ENCODE measurements around the gene SMIM10L2A. TPM values are rescaled to one million over a fixed set of nuclear protein-coding genes. Genes with fewer than 3 reads are reported as not detected.

Gene SMIM10L2A
- total RNA-seq, 6 donors from 2014 or later: 0.98 to 4.3 (median 2.0) TPM

- H3K9me3 ChIP-seq: no peaks in the 10 kb centered on the region
- H3K36me3 ChIP-seq: no peaks in the 10 kb centered on the region
- DNase-seq (peak in 1 of 2 donors; percentile 30), ATAC-seq (ENCODE audit: low FRiP score in 2 of 2) (no peak)
- no peak overlapping the region for H3K27ac ChIP-seq
- 92 to 96% methylated on average over 18 to 19 of the region's 23 CpGs for WGBS, 2 donors
- no peak overlapping the region for H3K4me3 ChIP-seq
- no peaks in the 10 kb centered on the region for H3K27me3 ChIP-seq
- H3K4me1 ChIP-seq: no peaks in the 10 kb centered on the region
- TF ChIP-seq POLR2A (IDR thresholded peaks at IDR 0.05) (no peak), EP300 (IDR thresholded peaks at IDR 0.05) (no peak), CTCF (IDR thresholded peaks at IDR 0.05) (no peak), POLR2AphosphoS5 (IDR thresholded peaks at IDR 0.05) (no peak)
These were observed 14.2 kb downstream of the SMIM10L2A start for GRCh38 chrX:135435933-135436332.

GRCh38 chrX:135436456-135436855 lies 14.7 kb downstream of the SMIM10L2A start:
- 82 to 88% methylated on average over 4 to 25 of the region's 32 CpGs for WGBS, 2 donors
- H3K4me1 ChIP-seq: no peaks in the 10 kb centered on the region
- H3K27me3 ChIP-seq: no peaks in the 10 kb centered on the region
- ATAC-seq (ENCODE audit: low FRiP score in 2 of 2) (no peak), DNase-seq (peak in 1 of 2 donors; percentile 48)
- H3K27ac ChIP-seq: no peak overlapping the region
- H3K4me3 ChIP-seq: no peak overlapping the region
- TF ChIP-seq POLR2AphosphoS5 (IDR thresholded peaks at IDR 0.05) (no peak), POLR2A (IDR thresholded peaks at IDR 0.05) (no peak), EP300 (IDR thresholded peaks at IDR 0.05) (no peak), CTCF (IDR thresholded peaks at IDR 0.05) (no peak)
- H3K9me3 ChIP-seq: no peaks in the 10 kb centered on the region
- H3K36me3 ChIP-seq: no peaks in the 10 kb centered on the region

- Histone ChIP-seq H3K36me3 (no peaks in the 10 kb centered on the region), H3K9me3 (no peaks in the 10 kb centered on the region), H3K27ac (no peak overlapping the region), H3K4me1 (no peaks in the 10 kb centered on the region), H3K4me3 (no peak overlapping the region), H3K27me3 (no peaks in the 10 kb centered on the region)
- WGBS, 2 donors: 87 to 88% methylated on average over 15 to 43 of the region's 49 CpGs
- ATAC-seq (ENCODE audit: low FRiP score in 2 of 2) (no peak), DNase-seq (peak in 1 of 2 donors; percentile 40)
- TF ChIP-seq POLR2A (IDR thresholded peaks at IDR 0.05): no peak
- TF ChIP-seq CTCF (IDR thresholded peaks at IDR 0.05): no peak
- no peak for TF ChIP-seq POLR2AphosphoS5 (IDR thresholded peaks at IDR 0.05)
- no peak for TF ChIP-seq EP300 (IDR thresholded peaks at IDR 0.05)
These were observed 15.5 kb downstream of the SMIM10L2A start for GRCh38 chrX:135436966-135437866.

- ATAC-seq (ENCODE audit: low FRiP score in 2 of 2) (no peak), DNase-seq (peak in 1 of 2 donors; percentile 47)
- Histone ChIP-seq H3K9me3 (no peaks in the 10 kb centered on the region), H3K36me3 (no peaks in the 10 kb centered on the region), H3K27me3 (no peaks in the 10 kb centered on the region), H3K27ac (no peak overlapping the region), H3K4me1 (no peaks in the 10 kb centered on the region), H3K4me3 (no peak overlapping the region)
- WGBS, 2 donors: 84 to 87% methylated on average over 5 to 24 of the region's 28 CpGs
- TF ChIP-seq POLR2A (IDR thresholded peaks at IDR 0.05): no peak
- TF ChIP-seq POLR2AphosphoS5 (IDR thresholded peaks at IDR 0.05): no peak
- no peak for TF ChIP-seq CTCF (IDR thresholded peaks at IDR 0.05)
These were observed 16.4 kb downstream of the SMIM10L2A start for GRCh38 chrX:135437867-135438733.
